Activated T-cell treated with anti-CD3 and anti-CD28 coated beads for 24 hours (primary cell): ENCODE results near the gene SPPL2A.
"Not testable (repeated sequence)": the region's sequence is repeated elsewhere in the genome, so short reads cannot be mapped to it uniquely, and the experiment has no call there.

Experiments used
- DNase-seq: peaks from one replicate; pipeline ENCODE4 v3.0.0-alpha.2; 2020; ENCODE audit warnings: low read depth

The SPPL2A gene

DNA sequence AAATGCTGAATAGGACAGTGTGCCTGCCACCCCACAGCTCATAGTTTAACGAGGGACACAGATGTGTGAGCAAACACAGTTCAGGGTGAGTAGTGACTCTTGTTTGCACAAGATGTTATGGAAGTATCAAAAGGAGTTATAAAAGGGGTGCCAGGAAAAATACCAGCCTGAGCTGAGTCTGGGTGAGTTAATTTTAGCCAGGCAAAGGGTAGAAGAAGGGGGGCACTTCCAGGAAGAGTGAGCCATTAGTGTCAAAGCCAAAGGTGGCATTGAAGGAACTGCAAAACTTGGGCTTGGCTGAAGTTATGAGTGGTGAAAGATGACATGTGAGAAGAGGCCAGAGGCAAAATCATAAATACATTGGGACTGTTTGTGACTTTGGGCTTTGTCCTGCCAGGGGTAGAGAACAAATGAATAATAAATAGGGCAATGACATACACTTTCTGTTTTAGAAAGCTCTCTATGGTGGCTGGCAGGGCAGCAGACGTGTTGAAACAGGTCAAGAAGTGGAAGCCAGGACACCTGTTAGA, 1.9 kb upstream of the SPPL2A start:
- no peak for DNase-seq

DNA sequence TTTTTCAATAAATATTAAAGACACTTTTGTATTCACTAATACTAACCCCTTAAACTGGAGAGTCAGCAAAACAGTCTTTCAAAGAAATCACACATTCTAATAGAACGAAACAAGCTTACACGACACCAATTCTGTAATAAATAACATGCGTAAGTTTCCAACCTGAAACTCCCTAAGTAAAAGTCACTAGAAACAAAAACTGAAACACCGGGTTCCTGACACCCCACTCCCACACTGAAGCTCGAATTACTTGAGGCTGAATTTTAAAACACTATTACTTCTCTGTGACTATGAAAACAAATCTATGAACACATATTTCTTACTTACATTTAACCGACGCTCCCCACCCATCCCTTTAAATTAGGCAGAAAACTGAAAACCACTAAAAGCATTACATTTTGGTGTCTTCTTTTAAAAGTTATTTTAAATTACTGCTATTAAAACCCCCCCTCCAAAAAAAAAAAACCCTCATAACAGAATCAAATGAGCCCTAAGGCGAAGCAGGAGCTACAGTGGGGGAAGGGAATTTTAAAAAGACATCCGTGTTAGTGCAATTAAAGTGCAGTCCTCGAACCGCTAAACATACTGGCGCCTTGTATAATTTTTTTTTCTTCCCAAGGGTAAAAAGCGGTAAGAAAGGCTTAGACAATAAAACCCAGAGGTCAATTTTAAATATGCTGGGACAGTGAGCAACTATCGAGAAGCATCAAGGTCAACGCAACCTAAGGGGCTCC, 878 bp downstream of the SPPL2A start:
- peak; percentile 27 for DNase-seq

DNA sequence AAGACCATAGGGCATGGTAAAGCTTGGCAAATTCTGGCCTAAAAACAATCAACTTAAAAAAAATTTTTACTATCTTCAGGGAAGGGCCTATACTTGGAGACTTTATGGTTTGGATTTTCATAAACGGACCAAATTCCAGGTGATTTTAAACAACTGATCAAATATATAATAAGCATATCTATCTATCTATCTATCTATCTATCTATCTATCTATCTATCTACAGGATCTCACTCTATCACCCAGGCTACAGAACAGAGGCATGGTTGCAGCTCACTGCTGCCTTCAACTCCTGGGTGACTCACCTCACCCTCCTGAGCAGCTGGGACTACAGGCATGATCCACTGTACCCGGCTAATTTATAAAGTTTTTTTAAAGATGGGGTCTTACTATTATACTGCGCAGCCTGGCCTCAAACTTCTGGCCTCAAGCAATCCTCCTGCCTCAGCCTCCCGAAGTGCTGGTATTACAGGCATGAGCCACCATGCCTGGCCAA, 6.7 kb downstream of the SPPL2A start:
- no peak for DNase-seq

DNA sequence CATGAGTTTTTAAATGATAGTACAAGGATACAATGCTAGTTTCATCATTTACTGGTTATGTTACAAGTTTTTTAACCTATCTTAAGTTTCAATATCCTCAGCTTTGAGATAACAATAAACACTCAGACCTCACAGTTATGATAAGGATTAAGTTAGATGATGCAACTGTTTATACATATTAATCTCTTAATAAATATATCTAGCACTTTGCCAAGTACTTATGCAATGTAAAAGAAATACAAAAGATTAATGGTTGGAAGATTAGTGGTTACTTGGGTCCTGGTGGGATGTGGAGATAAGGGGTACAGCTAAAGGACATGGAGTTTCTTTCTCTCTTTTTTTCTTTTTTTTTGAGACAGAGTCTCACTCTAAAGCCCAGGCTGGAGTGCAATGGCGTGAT, 12.0 kb downstream of the SPPL2A start:
- DNase-seq = no peak

DNA sequence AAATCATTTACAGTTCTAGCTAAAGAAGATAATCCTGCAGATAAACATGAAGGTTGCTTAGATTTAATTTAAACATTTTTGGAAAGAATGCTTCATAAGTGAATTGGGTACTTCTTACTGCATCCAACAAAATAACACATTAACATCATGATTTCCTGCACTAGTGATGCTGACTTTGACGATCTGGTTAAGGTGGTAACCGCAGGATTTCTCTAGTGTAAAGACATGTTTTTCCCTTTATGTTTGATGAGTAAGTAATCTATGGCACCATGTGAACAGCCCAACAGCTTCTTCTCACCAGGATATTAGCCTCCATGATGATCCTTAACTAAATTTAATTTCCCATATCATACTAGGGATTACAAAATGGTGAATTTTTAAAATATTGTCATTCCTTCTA, 14.1 kb downstream of the SPPL2A start:
- no peak for DNase-seq

DNA sequence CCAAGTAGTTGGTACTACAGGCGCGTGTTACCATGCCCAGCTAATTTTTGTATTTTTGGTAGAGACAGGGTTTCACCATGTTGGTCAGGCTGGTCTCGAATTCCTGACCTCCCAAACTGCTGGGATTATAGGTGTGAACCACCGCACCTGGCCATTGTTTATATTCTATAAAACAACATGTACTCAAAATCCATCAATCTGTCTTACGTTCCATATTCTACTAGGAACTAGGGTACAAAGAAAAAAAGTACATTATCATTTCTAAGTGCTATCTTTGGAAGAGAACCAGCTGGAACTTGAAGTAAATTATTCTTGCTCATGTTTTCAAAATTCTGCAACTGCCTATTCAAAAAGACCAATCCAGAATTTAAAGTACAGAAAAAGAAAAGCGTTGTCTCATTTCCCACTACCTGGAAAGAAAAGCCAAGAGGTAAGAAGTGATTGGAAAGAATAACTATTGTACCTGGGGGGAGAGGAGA, 15.2 kb downstream of the SPPL2A start:
- no peak for DNase-seq

DNA sequence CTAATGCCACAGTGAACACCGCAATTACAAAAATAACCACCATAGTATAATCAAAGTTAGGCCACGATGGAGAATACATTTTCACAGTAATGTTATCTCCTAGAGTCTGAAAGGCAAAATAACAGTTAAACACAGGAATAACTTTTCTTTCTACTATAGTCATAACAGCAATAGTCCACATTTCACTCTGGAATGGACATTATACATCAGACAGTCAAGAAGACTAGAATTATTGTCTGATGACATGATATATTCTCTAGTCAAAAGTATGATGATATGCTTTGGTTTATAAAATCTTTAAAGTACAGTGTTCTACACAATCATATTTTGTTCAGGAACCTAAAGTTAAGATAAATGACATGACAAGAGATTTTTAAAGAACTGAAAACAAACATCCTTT, 18.0 kb downstream of the SPPL2A start:
- DNase-seq = no peak

DNA sequence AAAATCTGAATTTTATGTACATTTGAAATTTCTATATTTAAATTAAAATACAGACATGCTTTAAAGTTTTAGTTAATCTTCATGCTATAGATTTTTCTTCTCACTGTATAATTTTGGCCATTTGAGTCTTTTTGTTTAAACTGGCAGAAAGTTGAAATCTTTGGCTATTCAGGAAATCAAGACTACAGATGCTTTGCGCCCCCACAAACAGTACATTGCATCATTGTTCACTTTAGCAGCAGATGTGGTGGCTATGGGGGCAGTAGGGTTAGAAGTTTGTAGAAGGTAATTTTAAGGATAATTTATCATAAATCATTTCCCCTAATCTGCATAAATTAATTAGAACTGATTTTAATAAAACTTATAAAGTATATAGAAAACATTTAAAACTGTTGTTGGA, 20.9 kb downstream of the SPPL2A start:
- no peak for DNase-seq

DNA sequence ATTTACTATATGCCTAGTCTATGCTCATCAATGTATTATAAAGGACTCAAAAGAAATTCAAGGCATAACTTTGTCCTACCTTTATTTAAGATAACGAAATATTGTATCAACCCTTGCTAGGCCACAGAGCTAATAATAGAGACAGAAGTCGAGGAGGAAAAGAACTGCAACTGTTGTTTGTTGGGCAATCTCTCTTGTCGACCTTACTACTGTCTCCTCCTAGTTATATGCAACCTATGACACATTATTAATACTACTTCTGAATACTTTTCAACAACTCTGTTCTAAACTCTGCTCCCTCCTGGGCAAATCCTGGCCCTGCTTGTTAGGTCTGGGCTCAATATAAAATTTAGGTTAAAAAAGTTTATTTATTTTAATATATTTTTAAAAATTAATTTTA, 24.6 kb downstream of the SPPL2A start:
- DNase-seq = no peak

DNA sequence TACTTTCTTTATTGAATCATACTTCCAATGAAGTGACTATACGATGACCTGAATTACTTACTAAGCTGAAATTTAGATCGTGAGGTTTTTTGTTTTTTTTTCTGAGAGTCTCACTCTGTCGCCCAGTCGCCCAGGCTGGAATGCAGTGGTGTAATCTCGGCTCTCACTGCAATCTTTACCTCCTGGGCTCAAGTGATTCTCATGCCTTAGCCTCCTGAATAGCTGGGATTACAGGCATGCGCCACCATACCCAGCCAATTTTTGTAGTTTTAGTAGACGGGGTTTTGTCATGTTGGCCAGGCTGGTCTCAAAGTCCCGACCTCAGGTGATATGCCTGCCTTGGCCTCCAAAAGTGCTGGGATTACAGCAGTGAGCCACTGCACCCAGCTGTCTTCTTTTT, 28.7 kb downstream of the SPPL2A start:
- no peak for DNase-seq

DNA sequence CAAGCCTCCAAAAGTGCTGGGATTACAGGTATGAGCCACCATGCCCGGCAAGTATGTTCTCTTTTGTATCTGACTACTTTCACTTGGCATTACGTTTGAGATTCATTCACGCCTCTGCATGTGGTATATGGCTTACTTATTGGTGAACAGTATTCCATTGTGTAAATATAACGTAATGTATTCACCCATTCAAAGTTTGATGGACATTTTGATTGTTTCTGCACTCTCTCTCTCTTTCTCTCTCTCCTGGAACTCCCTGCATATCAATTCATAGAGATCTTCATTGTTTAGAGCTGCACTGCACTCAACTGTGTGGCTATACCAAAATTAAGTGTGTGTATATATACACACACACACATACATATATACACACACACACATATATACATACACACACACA, 30.4 kb downstream of the SPPL2A start:
- no peak for DNase-seq

DNA sequence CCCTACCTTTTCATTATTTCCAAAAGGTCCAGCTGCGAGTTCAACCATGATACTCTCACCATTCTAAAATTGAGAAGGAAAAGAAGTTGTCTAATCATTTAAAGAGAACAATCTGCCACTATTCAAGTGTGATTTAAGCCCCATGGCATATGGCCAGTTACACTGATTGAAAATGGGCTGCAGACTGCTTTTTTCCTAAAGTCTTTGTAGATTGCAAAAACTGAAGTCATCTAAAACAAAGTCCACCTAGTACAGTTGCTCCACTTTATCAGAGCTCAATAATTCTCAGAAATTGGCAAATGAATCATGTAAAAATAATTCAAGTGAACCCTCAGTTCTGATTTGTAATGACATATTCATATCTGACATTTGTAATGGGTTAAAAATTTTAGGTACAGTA, 39.2 kb downstream of the SPPL2A start:
- no peak for DNase-seq

DNA sequence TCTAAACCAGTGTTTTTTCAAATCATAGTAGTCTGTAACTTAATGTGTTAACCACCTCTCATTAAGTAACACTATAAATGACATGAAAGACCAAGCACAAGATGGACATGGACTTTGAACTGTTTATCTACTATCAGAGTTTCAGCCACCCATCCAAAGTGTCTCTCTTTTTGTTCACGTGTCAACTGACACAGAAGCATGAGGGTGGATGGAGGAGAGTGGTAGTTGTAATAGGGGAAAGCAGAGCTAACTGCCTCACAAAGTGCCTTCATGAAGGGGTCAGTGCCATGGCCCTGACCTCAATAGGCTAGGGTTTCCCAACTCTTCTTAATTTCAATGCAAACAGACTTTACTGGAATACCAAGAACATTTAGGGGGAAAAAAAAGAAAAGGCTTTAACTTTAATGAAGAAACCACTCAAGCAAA, 46.8 kb downstream of the SPPL2A start:
- no peak for DNase-seq

DNA sequence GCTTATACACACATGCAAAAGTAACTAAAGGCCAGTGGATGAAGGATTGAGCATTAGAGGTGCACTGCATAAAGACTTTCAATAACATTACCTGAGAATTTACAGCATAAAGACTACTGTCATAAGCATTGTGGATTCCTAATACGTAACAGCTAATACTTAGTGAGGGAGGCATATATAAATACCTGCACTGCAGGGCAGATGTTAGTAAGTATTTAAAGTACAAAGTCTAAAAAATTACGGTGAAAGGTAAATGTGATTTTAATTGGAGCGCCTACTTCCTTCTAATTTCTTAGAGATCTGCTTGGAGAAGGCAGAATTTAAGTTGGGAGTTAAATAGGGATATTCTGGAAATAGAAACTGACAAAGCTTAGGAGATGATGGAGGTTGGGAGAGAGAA, 53.5 kb downstream of the SPPL2A start:
- no peak for DNase-seq

DNA sequence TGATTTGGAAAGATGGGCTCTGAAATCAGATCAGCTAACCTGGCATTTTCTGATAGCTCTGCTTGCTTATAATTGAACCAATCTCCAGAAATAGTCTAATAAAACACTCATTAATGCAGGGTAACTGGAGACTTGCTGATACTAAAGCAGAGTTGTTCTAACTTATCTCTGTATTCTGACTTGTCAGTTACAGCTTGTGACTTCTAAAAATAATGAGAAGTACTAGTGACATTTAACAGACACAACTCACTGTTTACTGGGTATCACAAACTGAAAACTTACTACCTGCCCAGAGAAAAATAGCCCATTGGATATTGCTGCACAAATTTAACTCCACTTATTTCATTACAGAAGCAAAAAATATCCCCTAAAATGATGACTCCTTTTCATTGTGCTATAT, 54.9 kb downstream of the SPPL2A start:
- DNase-seq = no peak

DNA sequence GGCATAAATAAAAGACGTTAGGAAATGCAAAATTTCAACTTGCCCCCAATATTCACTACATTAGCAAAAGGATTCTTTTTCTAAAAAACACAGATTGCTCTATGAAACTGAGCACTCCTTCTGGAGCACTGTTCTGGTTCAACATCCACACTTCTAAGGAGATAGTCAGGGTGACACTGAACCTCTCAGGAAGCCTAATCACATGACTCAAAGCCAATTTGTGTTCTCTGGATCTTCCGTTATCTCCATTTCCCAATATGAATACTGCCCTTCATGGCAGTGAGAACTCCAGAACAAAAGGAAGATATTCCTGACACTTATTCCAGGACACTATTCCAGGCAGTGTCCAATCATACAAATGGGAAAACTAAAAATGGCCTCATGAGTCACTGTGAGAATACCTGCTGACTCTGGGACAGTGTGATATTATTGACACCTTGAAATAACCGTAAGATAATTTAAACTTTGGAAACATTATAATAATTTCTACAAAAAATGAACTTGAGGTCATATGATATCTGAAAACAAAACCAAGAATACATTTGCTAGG, 57.6 kb downstream of the SPPL2A start:
- DNase-seq = no peak

DNA sequence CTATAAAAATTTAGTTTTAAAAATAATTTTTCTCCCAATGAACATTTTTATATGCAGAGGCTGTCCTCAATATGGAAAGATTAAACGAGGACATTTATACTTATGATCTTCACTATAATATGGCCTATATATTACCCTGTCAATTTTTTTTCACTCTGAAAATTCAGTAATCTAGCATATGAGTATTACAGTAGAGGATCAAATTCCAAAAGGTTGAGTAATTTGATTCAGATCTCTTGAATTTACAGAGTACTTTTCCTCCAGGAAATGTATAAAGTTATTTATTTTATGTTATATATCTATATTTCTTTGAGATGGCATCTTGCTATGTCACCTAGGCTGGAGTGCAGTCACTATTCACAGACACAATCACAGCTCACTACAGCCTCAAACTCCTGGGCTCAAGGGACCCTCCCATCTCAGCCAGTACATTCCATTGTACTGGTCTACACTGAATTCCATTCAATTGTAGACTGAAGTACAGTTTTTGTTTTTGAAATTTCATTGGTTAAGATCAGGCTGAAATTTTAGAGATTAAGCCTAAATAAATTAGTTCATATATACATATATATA, 62.7 kb downstream of the SPPL2A start:
- no peak for DNase-seq

DNA sequence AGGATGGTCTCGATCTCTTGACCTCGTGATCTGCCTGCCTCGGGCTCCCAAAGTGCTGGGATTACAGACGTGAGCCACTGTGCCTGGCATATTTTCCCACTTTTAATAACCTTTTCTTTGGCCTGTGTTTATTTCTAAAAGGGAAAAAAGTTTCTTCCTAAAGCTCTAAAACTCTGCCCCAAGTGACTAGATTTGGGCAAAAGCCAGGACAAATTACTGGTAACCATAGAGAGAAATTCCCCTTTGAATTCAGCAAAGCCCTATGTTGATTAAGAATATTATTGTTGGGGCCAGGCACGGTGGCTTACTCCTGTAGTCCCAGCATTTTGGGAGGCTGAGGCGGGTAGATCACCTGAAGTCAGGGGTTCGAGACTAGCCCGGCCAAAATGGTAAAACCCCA, 67.4 kb downstream of the SPPL2A start:
- DNase-seq = no peak

DNA sequence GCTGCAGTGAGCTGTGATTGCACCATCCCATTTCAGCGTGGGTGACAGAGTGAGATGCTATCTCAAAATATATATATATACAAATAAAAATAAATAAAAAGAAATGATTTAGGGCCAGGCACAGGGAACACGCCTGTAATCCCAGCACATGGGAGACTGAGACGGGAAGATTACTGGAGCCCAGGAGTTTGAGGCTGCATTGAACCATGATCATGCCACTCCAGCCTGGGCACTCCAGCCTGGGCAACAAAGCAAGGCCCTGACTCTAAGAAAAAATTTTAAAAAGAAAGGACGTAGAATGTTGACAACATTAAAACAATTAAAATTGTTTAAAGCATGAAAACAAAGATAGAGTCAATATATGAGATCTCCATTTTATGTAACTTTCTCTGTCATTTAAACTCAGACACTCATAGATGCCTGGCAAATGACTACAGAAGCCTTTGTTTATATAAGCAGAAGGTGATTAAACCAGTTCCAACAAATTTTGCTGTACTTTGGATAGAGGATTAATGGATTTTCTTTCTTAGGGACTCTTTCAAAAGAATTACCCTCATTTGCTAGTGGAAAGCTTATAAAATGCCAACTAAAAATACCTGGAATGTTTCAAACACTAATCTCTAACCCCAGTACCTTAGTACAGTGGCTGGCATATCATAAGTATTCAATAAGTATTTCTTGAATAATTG, 68.3 kb downstream of the SPPL2A start:
- DNase-seq = no peak

DNA sequence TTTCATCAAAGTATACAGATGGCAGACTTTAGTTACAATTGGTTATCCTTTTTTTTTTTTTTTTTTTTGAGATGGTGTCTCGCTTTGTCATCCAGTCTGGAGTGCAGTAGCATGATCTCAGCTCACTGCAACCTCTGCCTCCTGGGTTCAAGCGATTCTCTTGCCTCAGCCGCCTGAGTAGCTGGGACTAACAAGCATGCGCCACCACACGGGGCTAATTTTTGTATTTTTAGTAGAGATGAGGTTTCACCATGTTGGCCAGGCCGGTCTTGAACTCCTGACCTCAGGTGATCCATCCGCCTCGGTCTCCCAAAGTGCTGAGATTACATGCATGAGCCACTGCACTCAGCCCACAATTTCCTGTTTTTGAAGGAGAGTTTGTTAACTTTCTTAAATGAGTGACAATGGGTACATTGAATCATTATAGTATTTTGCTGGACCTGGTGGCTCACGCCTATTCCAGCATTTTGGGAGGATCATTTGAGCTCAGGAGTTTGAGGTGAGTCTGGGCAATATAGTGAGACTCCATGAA, 70.8 kb downstream of the SPPL2A start:
- not testable (repeated sequence) for DNase-seq

DNA sequence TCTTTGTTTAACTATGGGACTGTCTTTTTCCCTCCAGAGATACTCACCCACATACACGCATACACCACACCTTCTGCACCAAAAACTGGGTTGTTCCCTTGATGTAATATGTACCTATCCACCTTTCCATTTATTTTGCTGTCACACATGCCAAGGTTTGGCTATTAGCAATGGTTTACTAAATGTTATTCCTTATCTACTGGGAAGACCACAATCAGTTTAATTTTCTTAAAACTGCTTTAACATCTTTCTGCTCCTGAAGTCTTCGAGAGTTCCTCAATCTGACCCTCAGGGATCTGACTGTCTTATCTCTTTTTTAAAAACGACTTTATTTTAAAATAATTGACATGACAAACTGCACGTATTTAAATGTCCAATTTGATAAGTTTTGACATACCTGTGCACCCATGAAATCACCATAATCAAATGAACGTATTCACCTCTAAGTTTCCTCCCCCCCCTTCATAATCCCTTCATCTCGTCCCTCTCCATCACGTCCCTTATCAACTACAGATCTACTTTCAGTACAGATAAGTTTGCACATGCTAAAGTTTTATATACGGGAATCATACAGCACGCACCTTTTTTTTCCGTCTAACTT, 78.1 kb downstream of the SPPL2A start:
- DNase-seq = no peak
